ENCODE results near the gene SPRED1.

Gene SPRED1

GRCh38 chr15:38238311-38238710 is 14.3 kb upstream of the SPRED1 start:
- H3K27ac ChIP-seq = no peak overlapping the region

GRCh38 chr15:38242055-38242454 is 10.6 kb upstream of the SPRED1 start:
- no peak overlapping the region for H3K27ac ChIP-seq
- TF ChIP-seq ZFX (IDR thresholded peaks at IDR 0.05) = no peak
- no peak for TF ChIP-seq CTCF (conservative IDR thresholded peaks at IDR 0.05)

More at GRCh38 chr15:38238311-38238710, 14.3 kb upstream of the SPRED1 start:
- TF ChIP-seq CTCF (conservative IDR thresholded peaks at IDR 0.05) (no peak), ZFX (IDR thresholded peaks at IDR 0.05) (no peak)

GRCh38 chr15:38243278-38244055 is 9.2 kb upstream of the SPRED1 start:
- no peak overlapping the region for H3K27ac ChIP-seq

GRCh38 chr15:38247336-38247735 is 5.3 kb upstream of the SPRED1 start:
- H3K27ac ChIP-seq = no peak overlapping the region

More at GRCh38 chr15:38243278-38244055, 9.2 kb upstream of the SPRED1 start:
- no peak for TF ChIP-seq ZFX (IDR thresholded peaks at IDR 0.05)
- TF ChIP-seq CTCF (conservative IDR thresholded peaks at IDR 0.05) = no peak

GRCh38 chr15:38253351-38253781 is 730 bp downstream of the SPRED1 start:
- 0 out of 2 replicates have a peak overlapping the region, but pooled peaks have one; percentile 87 for H3K27ac ChIP-seq
- TF ChIP-seq CTCF (conservative IDR thresholded peaks at IDR 0.05) (no peak), ZFX (IDR thresholded peaks at IDR 0.05) (no peak)

More at GRCh38 chr15:38247336-38247735, 5.3 kb upstream of the SPRED1 start:
- TF ChIP-seq CTCF (conservative IDR thresholded peaks at IDR 0.05) = no peak
- TF ChIP-seq ZFX (IDR thresholded peaks at IDR 0.05) = no peak

- H3K27ac ChIP-seq = no peak overlapping the region
- TF ChIP-seq ZFX (IDR thresholded peaks at IDR 0.05) (no peak), CTCF (conservative IDR thresholded peaks at IDR 0.05) (no peak)
Measured at GRCh38 chr15:38254051-38254883, 1.6 kb downstream of the SPRED1 start.

- H3K27ac ChIP-seq = no peak overlapping the region
- TF ChIP-seq ZFX (IDR thresholded peaks at IDR 0.05) (no peak), CTCF (conservative IDR thresholded peaks at IDR 0.05) (no peak)
Measured at GRCh38 chr15:38255690-38256089, 3.1 kb downstream of the SPRED1 start.

All from C4-2B (cell line).